Measurements from ENCODE around the gene MYOZ1.

GRCh38 chr10:73644767-73645166, 3.5 kb upstream of the MYOZ1 start:
- no peak for TF ChIP-seq CTCF (IDR thresholded peaks at IDR 0.05)
- TF ChIP-seq POLR2AphosphoS5 (IDR thresholded peaks at IDR 0.05; ENCODE audit: low read depth, low read length) = no peak
- TF ChIP-seq SIN3A (IDR thresholded peaks at IDR 0.05; ENCODE audit: borderline replicate concordance, insufficient read depth, low read depth, low read length) = no peak

Measured in Panc1 (cell line).